Hepatocyte (in vitro differentiated cells): ENCODE data around the gene HASPIN.
A peak's percentile ranks its signal among the peaks of the same experiment; 100 is the strongest.

ENCODE experiments used
- EZH2 ChIP-seq: fragments of 200-600 bp; sonication (generic); IDR thresholded peaks from 2 replicates; pipeline ENCODE4 v1.6.1; 2016; ENCODE audit warnings: antibody characterized with exemption, mild to moderate bottlenecking, borderline replicate concordance
- TF ChIP-seq, protein P1 (sequence below): fragments of 200-600 bp; sonication (generic); IDR thresholded peaks from 2 replicates; pipeline ENCODE4 v1.5.1; 2016; ENCODE audit warnings: antibody characterized with exemption, mild to moderate bottlenecking; ENCODE audit not compliant: poor library complexity

- TF ChIP-seq, protein P1, sequence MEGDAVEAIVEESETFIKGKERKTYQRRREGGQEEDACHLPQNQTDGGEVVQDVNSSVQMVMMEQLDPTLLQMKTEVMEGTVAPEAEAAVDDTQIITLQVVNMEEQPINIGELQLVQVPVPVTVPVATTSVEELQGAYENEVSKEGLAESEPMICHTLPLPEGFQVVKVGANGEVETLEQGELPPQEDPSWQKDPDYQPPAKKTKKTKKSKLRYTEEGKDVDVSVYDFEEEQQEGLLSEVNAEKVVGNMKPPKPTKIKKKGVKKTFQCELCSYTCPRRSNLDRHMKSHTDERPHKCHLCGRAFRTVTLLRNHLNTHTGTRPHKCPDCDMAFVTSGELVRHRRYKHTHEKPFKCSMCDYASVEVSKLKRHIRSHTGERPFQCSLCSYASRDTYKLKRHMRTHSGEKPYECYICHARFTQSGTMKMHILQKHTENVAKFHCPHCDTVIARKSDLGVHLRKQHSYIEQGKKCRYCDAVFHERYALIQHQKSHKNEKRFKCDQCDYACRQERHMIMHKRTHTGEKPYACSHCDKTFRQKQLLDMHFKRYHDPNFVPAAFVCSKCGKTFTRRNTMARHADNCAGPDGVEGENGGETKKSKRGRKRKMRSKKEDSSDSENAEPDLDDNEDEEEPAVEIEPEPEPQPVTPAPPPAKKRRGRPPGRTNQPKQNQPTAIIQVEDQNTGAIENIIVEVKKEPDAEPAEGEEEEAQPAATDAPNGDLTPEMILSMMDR = no peak
- TF ChIP-seq EZH2 = peak; percentile 76
Observed at GRCh38 chr17:3695723-3696411, 27.8 kb upstream of the HASPIN start, which contains the start of gene P2RX5.
